Measurements from ENCODE around the gene PTPRH. TPM values are rescaled to one million over a fixed set of nuclear protein-coding genes. Genes with fewer than 3 reads are reported as not detected.
A peak's percentile ranks its signal among the peaks of the same experiment; 100 is the strongest.

The PTPRH gene
- polyA plus RNA-seq, 1 donor (not counting 4 experiments of a cell fraction or from before 2014, with no cell fraction given): 0.17 TPM

DNA sequence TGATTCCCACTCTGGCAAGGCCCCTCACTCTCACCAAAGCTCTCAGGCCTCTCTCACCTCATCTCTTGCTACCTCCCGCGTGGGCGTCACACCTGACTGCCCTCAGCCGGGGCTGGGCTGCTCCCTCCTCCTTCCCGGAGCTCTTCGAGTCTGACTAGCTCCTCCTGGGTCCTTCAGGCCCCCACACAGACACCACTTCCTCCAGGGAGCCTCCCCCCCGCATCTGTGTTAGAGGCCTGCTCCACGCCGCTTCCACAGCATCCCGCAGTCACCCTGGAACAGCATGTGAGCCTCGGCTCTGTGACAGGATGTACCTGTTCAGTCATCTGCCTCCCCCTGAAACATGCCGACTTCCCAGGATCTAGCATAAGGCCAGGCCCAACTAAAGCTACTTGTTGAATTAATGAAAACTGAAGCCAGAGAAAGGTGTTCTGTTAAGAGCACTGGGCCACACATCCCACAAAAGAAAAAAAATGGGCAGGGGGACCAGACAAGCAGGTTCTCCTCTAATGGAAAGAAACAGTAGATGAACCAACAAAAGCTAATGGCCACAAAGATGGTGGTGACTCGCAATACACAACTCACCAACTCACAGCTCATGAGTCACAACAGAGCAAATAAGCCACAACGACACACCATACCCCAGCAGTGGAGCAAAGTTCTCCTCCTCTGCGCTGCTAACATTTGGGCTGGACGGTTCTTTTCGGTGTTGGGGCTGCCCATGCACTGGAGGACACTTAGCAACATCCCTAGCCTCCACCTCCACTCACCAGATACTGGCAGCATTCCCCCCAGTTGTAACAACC lies 46.5 kb upstream of the PTPRH start:
- DNase-seq (ENCODE audit: low read depth, low spot score) (no peak), FAIRE-seq (peak; percentile 58)
- Histone ChIP-seq H3K9me3 (ENCODE audit: control insufficient read depth, low read depth, low read length) (no peaks in the 10 kb centered on the region), H3K9ac (ENCODE audit: control insufficient read depth, extremely low read depth, insufficient read depth, low read length) (no peak overlapping the region), H4K20me1 (ENCODE audit: control insufficient read depth, extremely low read depth, insufficient read depth, low read length) (peaks cover 50% of the 10 kb centered on the region), H3K4me1 (ENCODE audit: control insufficient read depth, extremely low read depth, insufficient read depth, low read length) (peaks cover 40% of the 10 kb centered on the region), H2AFZ (ENCODE audit: control insufficient read depth, low read length) (no peak overlapping the region), H3K9me1 (ENCODE audit: control insufficient read depth, extremely low read depth, insufficient read depth, low read length) (peaks cover 13% of the 10 kb centered on the region), H3K36me3 (ENCODE audit: control insufficient read depth in 2 of 2, extremely low read depth in 1 of 2, insufficient read depth in 2 of 2, low read length in 2 of 2) (peaks cover 5 to 13% of the 10 kb centered on the region in 2 experiments), H3K4me3 (ENCODE audit: control insufficient read depth in 2 of 3, extremely low read depth in 1 of 3, insufficient read depth in 2 of 3, low read depth in 1 of 3, low read length in 3 of 3) (peak overlapping the region in 2 of 3 experiments; percentile 43 to 50), H3K4me2 (ENCODE audit: control insufficient read depth, extremely low read depth, insufficient read depth, low read depth, low read length) (peak overlapping the region; percentile 96), H3K79me2 (ENCODE audit: control insufficient read depth, insufficient read depth, low read length) (peaks cover 77% of the 10 kb centered on the region), H3K27me3 (ENCODE audit: control insufficient read depth, extremely low read depth, insufficient read depth, low read length) (no peaks in the 10 kb centered on the region), H3K27ac (ENCODE audit: control insufficient read depth, insufficient read depth, low read length) (peak overlapping the region; percentile 5)
- dilution Hi-C loops (cut with MboI; ENCODE audit: extremely low pct_ligation_motif_present, low sequenced_read_pairs): no loop called here
- TF ChIP-seq EZH2 (IDR thresholded peaks at IDR 0.05; ENCODE audit: low read length): no peak
- TF ChIP-seq, protein P1, sequence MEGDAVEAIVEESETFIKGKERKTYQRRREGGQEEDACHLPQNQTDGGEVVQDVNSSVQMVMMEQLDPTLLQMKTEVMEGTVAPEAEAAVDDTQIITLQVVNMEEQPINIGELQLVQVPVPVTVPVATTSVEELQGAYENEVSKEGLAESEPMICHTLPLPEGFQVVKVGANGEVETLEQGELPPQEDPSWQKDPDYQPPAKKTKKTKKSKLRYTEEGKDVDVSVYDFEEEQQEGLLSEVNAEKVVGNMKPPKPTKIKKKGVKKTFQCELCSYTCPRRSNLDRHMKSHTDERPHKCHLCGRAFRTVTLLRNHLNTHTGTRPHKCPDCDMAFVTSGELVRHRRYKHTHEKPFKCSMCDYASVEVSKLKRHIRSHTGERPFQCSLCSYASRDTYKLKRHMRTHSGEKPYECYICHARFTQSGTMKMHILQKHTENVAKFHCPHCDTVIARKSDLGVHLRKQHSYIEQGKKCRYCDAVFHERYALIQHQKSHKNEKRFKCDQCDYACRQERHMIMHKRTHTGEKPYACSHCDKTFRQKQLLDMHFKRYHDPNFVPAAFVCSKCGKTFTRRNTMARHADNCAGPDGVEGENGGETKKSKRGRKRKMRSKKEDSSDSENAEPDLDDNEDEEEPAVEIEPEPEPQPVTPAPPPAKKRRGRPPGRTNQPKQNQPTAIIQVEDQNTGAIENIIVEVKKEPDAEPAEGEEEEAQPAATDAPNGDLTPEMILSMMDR (optimal IDR thresholded peaks at IDR 0.05 in 1 of 3, IDR thresholded peaks at IDR 0.05 in 1 of 3, conservative IDR thresholded peaks at IDR 0.05 in 1 of 3; ENCODE audit: extremely low read depth in 1 of 3, insufficient read depth in 2 of 3, low read length in 3 of 3): no peak

DNA sequence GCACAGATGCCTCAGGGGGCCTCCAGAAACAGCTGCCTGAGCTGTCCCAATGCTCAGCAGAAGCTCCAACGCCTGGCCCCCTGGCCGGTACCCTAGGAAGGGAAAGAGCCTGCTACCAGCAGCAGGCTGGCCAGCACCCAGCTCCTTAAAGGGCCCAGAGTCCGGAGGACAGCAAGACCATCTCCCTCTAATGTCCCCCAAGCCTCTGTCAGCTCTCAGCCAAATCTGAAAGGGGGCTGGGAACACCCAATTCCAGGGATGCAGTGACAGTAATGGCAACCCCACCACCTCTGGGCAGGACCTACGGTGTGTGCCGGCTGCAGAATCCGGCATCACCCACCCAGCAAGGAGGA lies 45.3 kb upstream of the PTPRH start:
- no peak for DNase-seq (ENCODE audit: low read depth, low spot score)
- Histone ChIP-seq H3K36me3 (ENCODE audit: control insufficient read depth in 2 of 2, extremely low read depth in 1 of 2, insufficient read depth in 2 of 2, low read length in 2 of 2) (peaks cover 7 to 13% of the 10 kb centered on the region in 2 experiments), H3K4me1 (ENCODE audit: control insufficient read depth, extremely low read depth, insufficient read depth, low read length) (peaks cover 36% of the 10 kb centered on the region), H3K4me3 (ENCODE audit: control insufficient read depth in 2 of 3, extremely low read depth in 1 of 3, insufficient read depth in 2 of 3, low read depth in 1 of 3, low read length in 3 of 3) (no peak overlapping the region), H3K79me2 (ENCODE audit: control insufficient read depth, insufficient read depth, low read length) (peaks cover 89% of the 10 kb centered on the region), H2AFZ (ENCODE audit: control insufficient read depth, low read length) (no peak overlapping the region), H3K9me3 (ENCODE audit: control insufficient read depth, low read depth, low read length) (no peaks in the 10 kb centered on the region), H4K20me1 (ENCODE audit: control insufficient read depth, extremely low read depth, insufficient read depth, low read length) (peaks cover 59% of the 10 kb centered on the region), H3K4me2 (ENCODE audit: control insufficient read depth, extremely low read depth, insufficient read depth, low read depth, low read length) (no peak overlapping the region), H3K9ac (ENCODE audit: control insufficient read depth, extremely low read depth, insufficient read depth, low read length) (no peak overlapping the region), H3K27ac (ENCODE audit: control insufficient read depth, insufficient read depth, low read length) (no peak overlapping the region), H3K9me1 (ENCODE audit: control insufficient read depth, extremely low read depth, insufficient read depth, low read length) (peaks cover 13% of the 10 kb centered on the region), H3K27me3 (ENCODE audit: control insufficient read depth, extremely low read depth, insufficient read depth, low read length) (no peaks in the 10 kb centered on the region)
- dilution Hi-C loops (cut with MboI; ENCODE audit: extremely low pct_ligation_motif_present, low sequenced_read_pairs): no loop called here
- no peak for TF ChIP-seq EZH2 (IDR thresholded peaks at IDR 0.05; ENCODE audit: low read length)
- TF ChIP-seq, protein P1 (optimal IDR thresholded peaks at IDR 0.05 in 1 of 3, IDR thresholded peaks at IDR 0.05 in 1 of 3, conservative IDR thresholded peaks at IDR 0.05 in 1 of 3; ENCODE audit: extremely low read depth in 1 of 3, insufficient read depth in 2 of 3, low read length in 3 of 3): no peak
- no peak for FAIRE-seq
